SU-DHL-6 (cell line): ENCODE results near the gene ARMC7.

Source experiments
- H2AFZ ChIP-seq: fragments of 200-600 bp; sonication (generic); 2 replicates; pipeline ENCODE4 v1.6.1; 2014; ENCODE audit warnings: low read depth, mild to moderate bottlenecking, moderate library complexity, mixed read lengths, antibody characterized with exemption, low read length; ENCODE audit not compliant: severe bottlenecking
- H3F3A ChIP-seq: fragments of 200-600 bp; shearing (Covaris generic); 2 replicates; pipeline ENCODE4 v1.6.0; 2016; ENCODE audit warnings: antibody characterized with exemption, mild to moderate bottlenecking; ENCODE audit not compliant: insufficient read depth
- H3K27ac ChIP-seq: fragments of 200-600 bp; sonication (generic); 2 replicates; pipeline ENCODE4 v1.5.1; 2016; ENCODE audit warnings: low read depth, mild to moderate bottlenecking, low read length, moderate library complexity, mixed read lengths
- H3K27me3 ChIP-seq: fragments of 200-600 bp; sonication (generic), shearing (Covaris generic); 2 replicates; pipeline ENCODE4 v1.6.0; 2014; ENCODE audit warnings: mild to moderate bottlenecking, low read length
- H3K36me3 ChIP-seq: fragments of 200-600 bp; sonication (generic); 2 replicates; pipeline ENCODE4 v1.6.1; 2014; ENCODE audit warnings: mild to moderate bottlenecking, low read length, mixed read lengths
- H3K4me2 ChIP-seq: fragments of 300-600, 200-600 bp; shearing (Covaris generic), sonication (generic); 2 replicates; pipeline ENCODE4 v1.6.0; 2014; ENCODE audit warnings: low read length, low read depth, mild to moderate bottlenecking; ENCODE audit not compliant: poor library complexity, severe bottlenecking
- H3K4me3 ChIP-seq: fragments of 200-600 bp; sonication (generic); 2 replicates; pipeline ENCODE4 v1.5.1; 2014; ENCODE audit warnings: antibody characterized with exemption, low read length, mild to moderate bottlenecking, mixed read lengths; ENCODE audit not compliant: insufficient read depth, poor library complexity, severe bottlenecking
- H3K79me2 ChIP-seq: fragments of 200-600 bp; sonication (generic); 2 replicates; pipeline ENCODE4 v1.6.1; 2014; ENCODE audit warnings: mild to moderate bottlenecking, low read length, moderate library complexity; ENCODE audit not compliant: insufficient read depth
- H3K9ac ChIP-seq: fragments of 200-600 bp; sonication (generic); 2 replicates; pipeline ENCODE4 v1.7.0; 2014; ENCODE audit warnings: mild to moderate bottlenecking, low read length
- H3K9me2 ChIP-seq: fragments of 200-600 bp; sonication (generic); replicated peaks from 2 replicates; pipeline ENCODE4 v1.6.1; 2014; ENCODE audit warnings: low read length; ENCODE audit not compliant: insufficient read depth
- H3K9me3 ChIP-seq: fragments of 200-600 bp; sonication (generic); 2 replicates; pipeline ENCODE4 v1.6.1; 2014; ENCODE audit warnings: low read length, mixed read lengths; ENCODE audit not compliant: insufficient read depth
- H4K20me1 ChIP-seq: fragments of 200-600 bp; sonication (generic); 2 replicates; pipeline ENCODE4 v1.6.1; 2014; ENCODE audit warnings: low read depth, mild to moderate bottlenecking, antibody characterized with exemption, low read length, moderate library complexity, mixed read lengths
- CTCF ChIP-seq: fragments of 200-600 bp; sonication (generic); IDR thresholded peaks from one replicate; pipeline ENCODE4 v1.5.1; 2017; ENCODE audit warnings: antibody characterized with exemption, mild to moderate bottlenecking, low read length, moderate library complexity; ENCODE audit not compliant: insufficient read depth, poor library complexity, severe bottlenecking
- EZH2phosphoT487 ChIP-seq: fragments of 200-600 bp; sonication (generic), shearing (Covaris generic); conservative IDR thresholded peaks from 2 replicates; pipeline ENCODE4 v1.6.1; 2018; ENCODE audit warnings: mild to moderate bottlenecking, antibody characterized with exemption, low read length, moderate library complexity, mixed read lengths

Gene ARMC7

GRCh38 chr17:75087558-75088453, 22.0 kb upstream of the ARMC7 start, which contains the start of gene SLC16A5:
TSS of gene SLC16A5 (plus strand) at chr17:75087954. CDS start at chr17:75093637, 5,683 bp downstream.
- Histone ChIP-seq H3F3A (no peaks in the 10 kb centered on the region), H3K27ac (no peak within 1 kb of the TSS), H3K9ac (no peak within 1 kb of the TSS), H2AFZ (no peak within 1 kb of the TSS), H3K4me3 (no peak within 1 kb of the TSS), H3K9me3 (no peaks in the 10 kb centered on the region), H4K20me1 (no peaks in the 10 kb centered on the region), H3K27me3 (no peaks in the 10 kb centered on the region), H3K9me2 (no peaks in the 10 kb centered on the region), H3K4me2 (no peak within 1 kb of the TSS), H3K36me3 (no peaks in the 10 kb centered on the region), H3K79me2 (no peaks in the 10 kb centered on the region)
- TF ChIP-seq EZH2phosphoT487 (no peak), CTCF (no peak)

- TF ChIP-seq EZH2phosphoT487 (no peak), CTCF (no peak)
- H3K9me3 ChIP-seq = no peaks in the 10 kb centered on the region
- H3K27ac ChIP-seq = no peak overlapping the region
- H2AFZ ChIP-seq = no peak overlapping the region
- H3K4me3 ChIP-seq = no peak overlapping the region
- no peaks in the 10 kb centered on the region for H3K27me3 ChIP-seq
- no peaks in the 10 kb centered on the region for H3K36me3 ChIP-seq
- H4K20me1 ChIP-seq = no peaks in the 10 kb centered on the region
- H3K9me2 ChIP-seq = no peaks in the 10 kb centered on the region
- H3K9ac ChIP-seq = no peak overlapping the region
- no peaks in the 10 kb centered on the region for H3K79me2 ChIP-seq
- no peaks in the 10 kb centered on the region for H3F3A ChIP-seq
- H3K4me2 ChIP-seq = no peak overlapping the region
Observed at GRCh38 chr17:75088465-75089417, 21.0 kb upstream of the ARMC7 start.

- TF ChIP-seq EZH2phosphoT487 (no peak), CTCF (no peak)
- Histone ChIP-seq H3K4me2 (no peak overlapping the region), H3K9me2 (no peaks in the 10 kb centered on the region), H3K27me3 (no peaks in the 10 kb centered on the region), H4K20me1 (no peaks in the 10 kb centered on the region), H3K79me2 (no peaks in the 10 kb centered on the region), H3K4me3 (no peak overlapping the region), H3K9ac (no peak overlapping the region), H3F3A (no peaks in the 10 kb centered on the region), H3K36me3 (no peaks in the 10 kb centered on the region), H2AFZ (no peak overlapping the region), H3K9me3 (no peaks in the 10 kb centered on the region), H3K27ac (no peak overlapping the region)
Observed at GRCh38 chr17:75090871-75091854, 18.6 kb upstream of the ARMC7 start.
